Epithelial cell of esophagus (primary cell): ENCODE data around the gene G3BP1.
"Not testable (repeated sequence)": the region's sequence is repeated elsewhere in the genome, so short reads cannot be mapped to it uniquely, and the experiment has no call there.

Experiments used
- DNase-seq: peaks from one replicate; pipeline ENCODE4 v3.0.0; 2010; ENCODE audit warnings: low read depth
- H3K4me3 ChIP-seq: 2 replicates; pipeline ENCODE4 v1.5.1; 2011; ENCODE audit warnings: mild to moderate bottlenecking, low read length, control low read depth
- TF ChIP-seq, protein P1 (sequence below): IDR thresholded peaks from 2 replicates; pipeline ENCODE4 v1.5.1; 2011; ENCODE audit warnings: low read depth, mild to moderate bottlenecking, low read length, control low read depth, inconsistent platforms; ENCODE audit not compliant: insufficient read depth; ENCODE audit errors: missing control alignments

G3BP1 gene

DNA sequence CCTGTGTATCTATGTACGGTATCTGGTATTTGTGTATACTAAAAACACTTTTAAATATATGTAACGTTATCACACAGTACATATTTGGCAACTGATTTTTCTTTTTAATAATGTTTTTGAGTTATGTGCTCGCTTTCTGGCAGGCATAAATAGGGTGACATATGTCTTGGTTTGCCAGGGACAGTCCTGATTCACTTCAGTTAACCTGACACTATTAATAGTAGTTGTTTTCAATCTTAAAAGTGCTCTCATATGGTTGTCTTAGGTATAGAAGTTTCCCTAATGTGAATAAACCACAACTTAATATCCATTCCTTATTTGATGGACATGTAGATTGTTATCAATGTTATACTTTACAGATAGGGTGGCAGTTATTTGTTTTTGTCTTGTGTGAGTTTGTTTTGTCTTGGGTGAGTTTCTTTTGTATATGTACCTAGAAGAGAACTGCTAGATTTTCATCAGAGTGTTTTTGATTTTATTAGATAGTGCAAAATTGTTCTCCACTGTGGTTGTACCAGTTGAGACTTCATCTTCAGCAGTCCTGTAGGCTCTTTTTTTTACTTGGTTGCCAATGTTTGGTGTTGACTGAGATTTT lies 7.9 kb downstream of the G3BP1 start:
- TF ChIP-seq, protein P1, sequence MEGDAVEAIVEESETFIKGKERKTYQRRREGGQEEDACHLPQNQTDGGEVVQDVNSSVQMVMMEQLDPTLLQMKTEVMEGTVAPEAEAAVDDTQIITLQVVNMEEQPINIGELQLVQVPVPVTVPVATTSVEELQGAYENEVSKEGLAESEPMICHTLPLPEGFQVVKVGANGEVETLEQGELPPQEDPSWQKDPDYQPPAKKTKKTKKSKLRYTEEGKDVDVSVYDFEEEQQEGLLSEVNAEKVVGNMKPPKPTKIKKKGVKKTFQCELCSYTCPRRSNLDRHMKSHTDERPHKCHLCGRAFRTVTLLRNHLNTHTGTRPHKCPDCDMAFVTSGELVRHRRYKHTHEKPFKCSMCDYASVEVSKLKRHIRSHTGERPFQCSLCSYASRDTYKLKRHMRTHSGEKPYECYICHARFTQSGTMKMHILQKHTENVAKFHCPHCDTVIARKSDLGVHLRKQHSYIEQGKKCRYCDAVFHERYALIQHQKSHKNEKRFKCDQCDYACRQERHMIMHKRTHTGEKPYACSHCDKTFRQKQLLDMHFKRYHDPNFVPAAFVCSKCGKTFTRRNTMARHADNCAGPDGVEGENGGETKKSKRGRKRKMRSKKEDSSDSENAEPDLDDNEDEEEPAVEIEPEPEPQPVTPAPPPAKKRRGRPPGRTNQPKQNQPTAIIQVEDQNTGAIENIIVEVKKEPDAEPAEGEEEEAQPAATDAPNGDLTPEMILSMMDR: no peak
- DNase-seq: no peak
- no peak overlapping the region for H3K4me3 ChIP-seq

DNA sequence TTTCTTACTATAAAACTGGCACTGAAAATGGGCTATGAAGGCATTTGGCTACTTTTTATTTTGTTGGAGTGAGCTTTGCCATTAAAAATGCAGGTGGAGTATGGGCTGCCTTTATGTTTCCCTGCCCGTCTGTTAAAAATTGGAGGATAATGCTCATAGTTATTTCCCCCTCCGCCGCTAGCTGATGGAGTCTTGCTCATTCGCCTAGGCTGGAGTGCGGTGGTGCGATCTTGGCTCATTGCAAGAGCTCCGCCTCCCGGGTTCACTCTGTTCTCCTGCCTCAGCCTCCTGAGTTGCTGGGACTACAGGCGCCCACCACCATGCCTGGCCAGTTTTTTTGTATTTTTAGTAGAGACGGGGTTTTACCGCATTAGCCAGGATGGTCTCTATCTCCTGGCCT lies 8.6 kb downstream of the G3BP1 start:
- no peak overlapping the region for H3K4me3 ChIP-seq
- TF ChIP-seq, protein P1: no peak
- no peak for DNase-seq

DNA sequence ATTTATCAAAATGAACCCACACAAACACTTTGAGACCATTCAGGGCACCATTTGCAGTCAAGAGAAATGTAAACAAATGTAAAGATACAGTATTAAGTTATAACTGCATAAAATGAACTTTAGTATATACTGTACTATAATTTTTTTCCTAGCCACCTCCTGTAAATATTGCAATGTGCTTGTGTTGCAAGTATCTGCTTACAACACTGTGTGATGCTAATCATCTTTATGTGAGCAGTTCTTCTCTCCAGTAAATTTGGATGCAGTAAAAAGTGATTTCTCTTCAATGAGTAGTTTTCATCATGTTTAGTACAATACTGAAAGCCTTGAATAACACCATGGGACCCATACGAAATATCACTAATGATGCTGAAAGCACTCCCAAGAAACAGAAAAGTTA lies 9.4 kb downstream of the G3BP1 start:
- no peak for DNase-seq
- no peak overlapping the region for H3K4me3 ChIP-seq
- TF ChIP-seq, protein P1: no peak

DNA sequence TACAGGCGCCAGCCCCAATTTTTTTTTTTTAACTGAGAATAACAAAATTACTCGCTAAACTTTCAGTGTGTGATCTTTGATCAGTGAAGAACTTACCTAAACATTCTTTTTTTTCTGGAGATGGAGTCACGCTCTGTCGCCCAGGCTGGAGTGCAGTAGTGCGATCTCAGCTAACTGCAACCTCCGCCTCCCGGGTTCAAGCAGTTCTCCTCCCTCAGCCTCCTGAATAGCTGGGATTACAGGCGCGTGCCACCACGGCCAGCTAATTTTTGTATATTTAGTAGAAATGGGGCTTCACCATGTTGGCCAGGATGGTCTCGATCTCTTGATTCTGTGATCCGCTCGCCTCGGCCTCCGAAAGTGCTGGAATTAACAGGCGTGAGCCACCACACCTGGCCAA lies 11.9 kb downstream of the G3BP1 start:
- not testable (repeated sequence) for H3K4me3 ChIP-seq, DNase-seq

DNA sequence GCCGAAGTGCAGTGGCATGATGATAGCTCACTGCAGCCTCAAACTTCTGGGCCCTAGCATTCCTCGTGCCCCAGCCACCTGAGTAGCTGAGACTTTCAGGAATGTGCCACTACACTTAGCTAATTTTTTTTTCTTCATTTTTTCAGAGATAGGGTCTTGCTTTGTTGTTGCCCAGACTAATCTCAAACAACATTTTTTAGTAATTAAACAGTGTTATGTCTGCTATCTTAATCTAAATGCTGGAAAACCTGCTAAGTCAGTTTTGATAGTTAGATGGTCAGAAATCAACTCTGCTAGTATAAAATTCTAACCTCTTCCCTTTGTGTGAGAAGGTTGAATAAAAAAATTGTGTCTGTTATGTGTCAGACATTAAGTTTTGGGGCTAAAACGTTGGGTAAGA lies 12.4 kb downstream of the G3BP1 start:
- TF ChIP-seq, protein P1: no peak
- no peak for DNase-seq
- H3K4me3 ChIP-seq: no peak overlapping the region

DNA sequence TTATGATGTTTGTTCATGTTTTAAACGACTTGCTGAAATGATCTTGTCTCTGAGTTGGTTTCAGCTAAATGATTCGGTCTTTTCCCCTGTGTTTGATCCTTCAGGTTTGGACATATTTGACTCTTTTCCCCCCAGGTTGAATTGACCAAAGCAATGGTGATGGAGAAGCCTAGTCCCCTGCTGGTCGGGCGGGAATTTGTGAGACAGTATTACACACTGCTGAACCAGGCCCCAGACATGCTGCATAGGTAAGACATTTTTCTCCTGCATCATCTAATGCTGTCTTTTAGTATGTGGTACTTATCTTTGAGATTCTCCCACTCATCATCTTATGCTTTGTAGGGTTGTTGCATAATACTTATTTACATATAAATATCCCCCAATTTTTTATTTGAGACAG lies 14.7 kb downstream of the G3BP1 start:
- DNase-seq: no peak
- no peak overlapping the region for H3K4me3 ChIP-seq
- TF ChIP-seq, protein P1: no peak

DNA sequence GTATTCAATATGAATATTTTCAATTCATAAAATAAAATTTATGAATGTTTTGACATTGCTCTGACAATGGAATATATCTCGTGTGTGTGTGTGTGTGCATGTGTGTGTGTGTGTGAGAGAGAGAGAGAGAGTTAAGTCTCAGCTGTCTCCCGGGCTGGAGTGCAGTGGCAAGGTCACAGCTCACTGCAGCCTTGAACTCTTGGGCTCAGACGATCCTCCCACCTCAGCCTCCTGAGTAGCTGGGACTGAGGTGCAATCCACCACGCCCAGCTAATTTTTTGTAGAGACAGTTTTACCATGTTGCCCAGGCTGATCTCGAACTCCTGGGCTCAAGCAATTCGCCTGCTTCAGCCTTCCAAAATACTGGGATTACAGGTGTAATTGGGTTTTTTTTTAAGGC lies 16.1 kb downstream of the G3BP1 start:
- TF ChIP-seq, protein P1: no peak
- DNase-seq: no peak
- no peak overlapping the region for H3K4me3 ChIP-seq
